T-helper 2 cell treated with Interferon-gamma antibody and Interleukin-4, amounts not matched to agents 5 μg/mL and 100 μg/mL, for 36 hours (primary cell): Measurements from ENCODE around the gene POLR2E.

ENCODE experiments used
- DNase-seq: peaks from one replicate; pipeline ENCODE4 v3.0.0; 2021; ENCODE audit warnings: low spot score
- H3K27ac Mint-ChIP-seq: one replicate; pipeline ENCODE4 v1.8.0; 2021; ENCODE audit warnings: mild to moderate bottlenecking, mixed read lengths
- H3K27me3 Mint-ChIP-seq: one replicate; pipeline ENCODE4 v1.8.0; 2021; ENCODE audit warnings: low read depth, mixed read lengths
- H3K36me3 Mint-ChIP-seq: one replicate; pipeline ENCODE4 v1.8.0; 2021; ENCODE audit warnings: low read depth, mixed read lengths
- H3K4me1 Mint-ChIP-seq: one replicate; pipeline ENCODE4 v1.8.0; 2021; ENCODE audit warnings: low read depth, mixed read lengths
- H3K4me3 Mint-ChIP-seq: one replicate; pipeline ENCODE4 v1.8.0; 2022; ENCODE audit warnings: mild to moderate bottlenecking, moderate library complexity, mixed read lengths
- H3K9me3 Mint-ChIP-seq: one replicate; pipeline ENCODE4 v1.8.0; 2021; ENCODE audit warnings: mixed read lengths

The POLR2E gene

GRCh38 chr19:1109697-1110671, 14.8 kb upstream of the POLR2E start:
- Mint-ChIP-seq H3K27me3 (no peaks in the 10 kb centered on the region), H3K4me1 (no peaks in the 10 kb centered on the region), H3K36me3 (peaks cover 3% of the 10 kb centered on the region), H3K27ac (no peak overlapping the region), H3K4me3 (no peak overlapping the region), H3K9me3 (no peaks in the 10 kb centered on the region)
- no peak for DNase-seq

- Mint-ChIP-seq H3K4me3 (no peak overlapping the region), H3K4me1 (no peaks in the 10 kb centered on the region), H3K9me3 (no peaks in the 10 kb centered on the region), H3K27me3 (no peaks in the 10 kb centered on the region), H3K27ac (no peak overlapping the region), H3K36me3 (peaks cover 3% of the 10 kb centered on the region)
- no peak for DNase-seq
Measured at GRCh38 chr19:1109032-1109551, 13.9 kb upstream of the POLR2E start.

GRCh38 chr19:1108291-1109031, 13.3 kb upstream of the POLR2E start:
- H3K27me3 Mint-ChIP-seq: no peaks in the 10 kb centered on the region
- no peaks in the 10 kb centered on the region for H3K9me3 Mint-ChIP-seq
- H3K27ac Mint-ChIP-seq: no peak overlapping the region
- peaks cover 1% of the 10 kb centered on the region for H3K4me1 Mint-ChIP-seq
- peaks cover 3% of the 10 kb centered on the region for H3K36me3 Mint-ChIP-seq
- DNase-seq: no peak
- no peak overlapping the region for H3K4me3 Mint-ChIP-seq

GRCh38 chr19:1107661-1108261, 12.6 kb upstream of the POLR2E start:
- peaks cover 5% of the 10 kb centered on the region for H3K4me1 Mint-ChIP-seq
- no peak overlapping the region for H3K27ac Mint-ChIP-seq
- no peak for DNase-seq
- no peaks in the 10 kb centered on the region for H3K27me3 Mint-ChIP-seq
- peaks cover 3% of the 10 kb centered on the region for H3K36me3 Mint-ChIP-seq
- no peaks in the 10 kb centered on the region for H3K9me3 Mint-ChIP-seq
- H3K4me3 Mint-ChIP-seq: no peak overlapping the region

GRCh38 chr19:1106841-1107660, 11.9 kb upstream of the POLR2E start:
- Mint-ChIP-seq H3K27ac (no peak overlapping the region), H3K36me3 (peaks cover 1% of the 10 kb centered on the region), H3K9me3 (no peaks in the 10 kb centered on the region), H3K4me1 (peaks cover 9% of the 10 kb centered on the region), H3K4me3 (peak overlapping the region; percentile 26), H3K27me3 (no peaks in the 10 kb centered on the region)
- no peak for DNase-seq

GRCh38 chr19:1105873-1106840, 11.0 kb upstream of the POLR2E start:
- Mint-ChIP-seq H3K9me3 (no peaks in the 10 kb centered on the region), H3K27me3 (no peaks in the 10 kb centered on the region), H3K4me3 (peak overlapping the region; percentile 54), H3K27ac (peak overlapping the region; percentile 45), H3K36me3 (peaks cover 1% of the 10 kb centered on the region), H3K4me1 (peaks cover 15% of the 10 kb centered on the region)
- DNase-seq: no peak

GRCh38 chr19:1105008-1105872, 10.1 kb upstream of the POLR2E start:
- Mint-ChIP-seq H3K27ac (peak overlapping the region; percentile 49), H3K36me3 (peaks cover 1% of the 10 kb centered on the region), H3K27me3 (no peaks in the 10 kb centered on the region), H3K4me1 (peaks cover 15% of the 10 kb centered on the region), H3K4me3 (peak overlapping the region; percentile 73), H3K9me3 (no peaks in the 10 kb centered on the region)
- DNase-seq: no peak

- Mint-ChIP-seq H3K4me1 (peaks cover 17% of the 10 kb centered on the region), H3K36me3 (peaks cover 5% of the 10 kb centered on the region), H3K27ac (peak overlapping the region; percentile 49), H3K9me3 (peaks cover 6% of the 10 kb centered on the region), H3K27me3 (no peaks in the 10 kb centered on the region), H3K4me3 (peak overlapping the region; percentile 73)
- peak; percentile 81 for DNase-seq
Measured at GRCh38 chr19:1104311-1105007, 9.3 kb upstream of the POLR2E start.

- peaks cover 6% of the 10 kb centered on the region for H3K9me3 Mint-ChIP-seq
- peak within 1 kb of the TSS; percentile 73 for H3K4me3 Mint-ChIP-seq
- peaks cover 20% of the 10 kb centered on the region for H3K4me1 Mint-ChIP-seq
- peak within 1 kb of the TSS; percentile 75 for H3K27ac Mint-ChIP-seq
- H3K27me3 Mint-ChIP-seq: no peaks in the 10 kb centered on the region
- H3K36me3 Mint-ChIP-seq: peaks cover 5% of the 10 kb centered on the region
- peak; percentile 97 for DNase-seq
Measured at GRCh38 chr19:1103708-1104310, 8.6 kb upstream of the POLR2E start, which contains the start of gene GPX4. Gene GPX4 (plus strand): TSS chr19:1103994. CDS start chr19:1104044, 50 bp downstream.

- no peak for DNase-seq
- Mint-ChIP-seq H3K4me3 (peak overlapping the region; percentile 63), H3K27me3 (no peaks in the 10 kb centered on the region), H3K4me1 (peaks cover 24% of the 10 kb centered on the region), H3K27ac (peak overlapping the region; percentile 75), H3K9me3 (peaks cover 6% of the 10 kb centered on the region), H3K36me3 (peaks cover 7% of the 10 kb centered on the region)
Measured at GRCh38 chr19:1103132-1103707, 8.0 kb upstream of the POLR2E start.
